Left hindlimb (tissue), 1 donor: ENCODE results near the gene ACOT7.

Experiments used
- DNase-seq: peaks from one replicate; pipeline ENCODE4 v3.0.0-alpha.2; 2018

The ACOT7 gene

DNA sequence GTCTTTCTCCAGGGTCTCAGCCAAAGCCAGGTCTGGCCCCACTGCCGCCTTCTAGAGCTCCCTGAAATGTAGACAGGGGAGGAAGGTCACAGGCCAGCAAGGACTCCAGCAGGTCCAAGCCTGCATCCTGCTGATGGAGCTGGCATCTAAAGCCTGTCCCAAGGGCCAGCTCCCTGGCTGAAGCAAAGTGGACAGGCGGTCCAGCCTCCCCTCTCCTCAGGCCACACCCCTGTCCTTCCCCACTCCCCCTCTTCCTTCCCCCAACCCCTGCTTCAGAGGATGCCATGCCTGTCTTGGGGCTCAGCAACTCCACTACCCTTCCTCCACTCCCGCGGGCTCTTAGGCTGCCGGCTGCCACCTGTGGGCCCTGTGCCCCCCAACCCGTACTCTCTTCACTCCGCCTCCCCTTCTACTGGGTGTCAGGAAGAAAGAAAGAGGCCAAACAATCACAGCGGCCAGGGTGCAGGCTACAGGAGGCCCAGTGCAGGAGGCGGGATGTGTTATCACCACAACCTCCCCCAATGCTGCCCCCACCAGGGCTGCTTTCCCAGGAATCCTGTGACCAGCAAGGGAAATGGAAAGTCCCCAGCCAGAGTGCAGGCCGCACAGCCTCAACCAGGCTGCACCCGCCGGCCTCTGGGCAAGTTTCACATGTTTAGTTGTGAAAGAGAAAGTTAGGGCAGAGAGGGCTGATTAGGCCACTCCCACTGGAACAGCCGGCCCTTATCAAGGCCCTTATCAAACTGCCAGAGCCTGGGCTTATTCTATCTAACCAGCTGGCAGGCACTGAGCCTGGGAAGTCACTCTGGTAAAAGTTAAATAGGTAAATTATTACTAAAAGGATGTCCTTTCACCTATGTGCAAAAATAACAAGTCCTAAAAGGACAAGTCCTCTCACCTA, 34.1 kb downstream of the ACOT7 start:
- peak; percentile 70 for DNase-seq

GRCh38 chr1:6358757-6359201, 34.8 kb downstream of the ACOT7 start:
- DNase-seq, result peak; percentile 59

GRCh38 chr1:6358144-6358624, 35.4 kb downstream of the ACOT7 start:
- DNase-seq, result no peak

- DNase-seq, result peak; percentile 10
Observed at GRCh38 chr1:6357243-6357936, 36.2 kb downstream of the ACOT7 start.

DNA sequence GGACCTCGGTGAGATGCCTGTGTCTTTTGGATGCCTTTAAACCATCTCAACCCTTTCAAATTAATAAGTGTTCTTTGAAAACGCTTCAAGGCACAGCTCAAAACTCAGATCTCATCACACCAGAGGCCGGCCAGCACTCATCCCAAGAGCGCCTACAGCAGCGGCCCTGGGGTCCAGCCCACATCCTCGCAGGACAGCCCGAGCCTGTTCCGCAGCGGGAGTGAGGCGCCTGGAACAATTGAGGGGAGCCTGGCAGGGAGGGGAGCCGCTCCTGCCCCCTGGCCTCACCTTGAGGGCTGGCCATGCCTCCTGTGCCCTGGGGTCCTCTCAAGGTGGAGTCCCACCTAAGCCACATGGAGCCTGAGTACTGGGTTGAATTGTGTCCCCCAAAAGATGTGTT, 37.9 kb downstream of the ACOT7 start:
- peak; percentile 17 for DNase-seq

- peak; percentile 17 for DNase-seq
Observed at GRCh38 chr1:6354659-6355317, 38.8 kb downstream of the ACOT7 start.

GRCh38 chr1:6353955-6354658, 39.5 kb downstream of the ACOT7 start:
- peak; percentile 33 for DNase-seq

DNA sequence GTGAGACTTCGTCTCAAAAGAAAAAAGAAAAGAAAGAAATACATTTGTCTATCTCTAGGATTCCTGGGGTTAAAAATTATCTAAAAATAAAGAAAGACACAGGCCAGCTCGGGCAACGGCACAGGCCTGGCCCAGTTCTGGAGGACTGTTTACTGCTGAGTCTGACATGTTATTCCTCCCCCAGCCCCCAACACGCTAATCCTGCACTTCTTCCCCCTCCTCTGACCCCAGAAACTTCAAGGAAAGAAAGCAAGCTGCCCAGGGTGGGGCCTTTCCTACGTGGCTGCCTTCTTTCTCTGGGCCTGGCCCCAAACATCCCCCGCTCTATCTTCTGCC, 40.0 kb downstream of the ACOT7 start:
- DNase-seq, result no peak

- no peak for DNase-seq
Observed at GRCh38 chr1:6352138-6352563, 41.4 kb downstream of the ACOT7 start.

DNA sequence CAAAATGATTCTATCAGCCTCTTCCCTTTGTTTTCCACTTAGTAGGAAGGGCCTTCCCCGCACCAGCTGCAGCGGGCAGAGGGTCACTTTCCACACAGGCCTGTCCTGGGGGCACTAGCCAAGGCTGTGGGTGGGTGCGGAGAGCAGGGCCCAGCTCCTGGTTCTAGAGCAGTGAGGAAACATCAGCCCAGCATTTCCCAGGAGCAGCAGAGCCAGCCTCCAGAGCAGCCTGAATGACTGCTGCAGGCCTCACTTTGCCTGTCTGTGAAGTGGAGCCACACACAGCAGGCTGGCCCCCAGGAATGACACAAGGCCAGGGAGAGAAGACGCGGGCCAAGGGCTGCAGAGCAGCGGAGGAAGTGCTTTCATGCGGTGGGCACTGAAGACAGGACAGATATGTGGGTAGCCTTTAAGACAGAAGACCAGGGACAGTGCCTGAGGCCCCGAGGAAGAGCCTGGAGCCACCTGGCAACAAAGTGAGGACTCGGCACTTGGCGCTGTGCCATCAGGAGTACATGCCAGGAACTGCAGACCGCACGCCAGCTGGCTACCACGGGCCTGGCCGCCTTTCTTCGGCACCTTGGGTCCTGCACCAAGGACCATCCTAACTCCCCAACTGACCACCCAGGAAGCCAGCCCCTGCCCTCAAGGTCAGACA, 42.0 kb downstream of the ACOT7 start:
- DNase-seq, result no peak

DNA sequence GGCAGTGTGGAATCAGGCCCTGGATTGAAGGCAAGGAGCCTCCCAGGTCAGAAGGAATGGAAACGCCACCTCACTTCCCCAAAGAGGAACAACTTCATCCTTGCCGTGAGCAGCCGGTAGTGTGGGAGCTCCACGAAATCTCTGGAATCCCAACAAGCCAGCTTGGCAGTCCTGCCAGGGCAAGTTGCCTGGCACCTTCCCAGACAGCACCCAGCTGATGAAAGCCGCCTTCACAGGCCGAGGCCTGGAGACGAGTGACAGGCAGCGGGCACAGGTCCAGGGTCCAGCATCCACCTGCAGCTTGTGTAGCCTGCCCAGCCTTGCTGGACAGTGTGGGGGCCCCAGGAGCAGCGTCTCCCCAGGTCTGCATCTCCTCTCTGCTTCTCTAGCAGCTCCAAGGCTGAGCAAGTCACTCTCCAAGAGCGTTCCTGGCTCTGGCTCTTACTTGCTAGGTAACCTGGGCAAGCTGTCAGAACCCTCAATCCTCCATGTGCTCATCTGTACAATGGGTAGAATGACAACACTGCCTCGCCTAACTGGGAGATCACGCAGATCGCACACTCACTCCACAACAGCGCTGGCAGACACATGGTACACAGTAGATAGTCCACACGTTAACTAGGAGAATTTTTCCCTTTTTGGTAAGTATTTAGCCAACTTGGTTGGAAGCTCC, 43.0 kb downstream of the ACOT7 start:
- no peak for DNase-seq

- no peak for DNase-seq
Observed at GRCh38 chr1:6349254-6349943, 44.2 kb downstream of the ACOT7 start.

- DNase-seq, result no peak
Observed at GRCh38 chr1:6348511-6349191, 44.9 kb downstream of the ACOT7 start.

DNA sequence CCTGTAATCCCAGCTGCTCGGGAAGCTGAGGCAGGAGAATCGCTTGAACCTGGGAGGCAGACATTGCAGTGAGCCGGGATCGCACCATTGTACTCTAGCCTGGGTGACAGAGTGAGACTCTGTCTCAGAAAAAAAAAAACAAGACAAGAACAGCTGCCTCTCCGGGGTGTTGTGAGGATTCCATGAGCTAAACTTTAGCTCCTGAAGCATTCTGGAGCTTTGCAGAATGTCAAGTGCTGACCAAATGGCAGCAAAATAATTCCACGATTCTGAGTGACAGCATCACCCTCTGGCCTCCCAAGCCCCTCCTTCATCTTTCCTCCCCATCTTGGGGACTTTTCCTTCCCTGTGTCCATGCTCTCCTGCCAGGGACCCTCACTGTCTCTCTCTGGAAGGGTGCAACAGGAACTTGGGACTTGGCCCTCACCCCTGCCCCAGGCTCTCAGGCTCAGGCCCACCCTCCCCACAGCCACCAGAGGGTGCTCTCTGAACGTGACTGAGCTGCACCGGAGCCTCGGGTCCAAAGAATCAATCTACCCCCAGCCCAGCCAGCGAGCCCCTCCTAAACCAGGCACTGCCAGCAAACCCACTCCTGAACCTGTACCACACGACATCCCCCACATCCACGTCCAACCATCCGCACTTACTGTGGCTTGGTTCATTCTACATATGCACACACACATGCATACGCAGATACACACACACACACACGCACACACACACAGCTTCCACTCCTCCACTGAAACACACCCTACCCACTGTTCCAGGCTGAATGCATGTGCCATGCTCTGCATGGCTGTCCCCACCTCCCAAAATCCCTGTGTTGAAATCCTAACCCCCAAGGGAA, 45.7 kb downstream of the ACOT7 start:
- DNase-seq, result no peak

DNA sequence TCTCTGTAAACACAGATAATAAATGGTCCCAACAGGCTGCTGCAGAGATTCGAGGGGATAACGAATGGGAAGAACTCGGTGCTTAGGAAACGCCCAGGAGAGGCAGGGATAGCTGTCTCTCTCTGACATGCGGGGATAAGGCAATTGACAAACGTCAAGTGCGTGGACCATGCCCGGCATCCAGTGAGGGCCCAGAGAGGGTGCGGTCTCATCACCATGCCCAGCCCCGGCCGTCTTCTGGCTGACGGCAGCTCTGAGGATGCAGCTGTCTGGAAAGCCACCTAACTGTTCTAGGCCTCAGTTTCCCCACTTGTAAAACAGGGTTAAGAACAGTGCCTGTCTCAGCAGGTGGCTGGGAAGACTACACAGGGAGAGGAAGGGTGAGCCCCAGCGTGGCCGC, 48.1 kb downstream of the ACOT7 start:
- DNase-seq, result no peak

DNA sequence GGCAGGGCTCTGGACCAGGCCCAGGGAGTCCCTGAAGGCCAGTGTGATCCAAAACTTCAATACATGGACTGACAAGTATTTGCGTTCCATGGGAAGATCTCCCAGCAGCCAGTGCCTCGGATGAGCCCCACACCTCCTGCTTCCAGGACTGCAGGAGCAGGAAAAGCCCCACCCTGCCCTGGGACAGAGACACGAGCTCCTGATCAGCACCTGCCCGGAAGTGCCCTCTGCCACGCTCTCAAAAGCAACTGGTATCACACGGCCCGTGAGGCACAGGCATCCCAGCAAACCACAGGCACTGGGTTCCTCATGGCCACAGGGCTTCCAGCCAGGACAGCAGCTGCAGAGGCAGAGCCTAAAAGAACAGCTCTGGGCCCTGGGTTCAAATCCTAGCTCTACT, 48.6 kb downstream of the ACOT7 start:
- no peak for DNase-seq

DNA sequence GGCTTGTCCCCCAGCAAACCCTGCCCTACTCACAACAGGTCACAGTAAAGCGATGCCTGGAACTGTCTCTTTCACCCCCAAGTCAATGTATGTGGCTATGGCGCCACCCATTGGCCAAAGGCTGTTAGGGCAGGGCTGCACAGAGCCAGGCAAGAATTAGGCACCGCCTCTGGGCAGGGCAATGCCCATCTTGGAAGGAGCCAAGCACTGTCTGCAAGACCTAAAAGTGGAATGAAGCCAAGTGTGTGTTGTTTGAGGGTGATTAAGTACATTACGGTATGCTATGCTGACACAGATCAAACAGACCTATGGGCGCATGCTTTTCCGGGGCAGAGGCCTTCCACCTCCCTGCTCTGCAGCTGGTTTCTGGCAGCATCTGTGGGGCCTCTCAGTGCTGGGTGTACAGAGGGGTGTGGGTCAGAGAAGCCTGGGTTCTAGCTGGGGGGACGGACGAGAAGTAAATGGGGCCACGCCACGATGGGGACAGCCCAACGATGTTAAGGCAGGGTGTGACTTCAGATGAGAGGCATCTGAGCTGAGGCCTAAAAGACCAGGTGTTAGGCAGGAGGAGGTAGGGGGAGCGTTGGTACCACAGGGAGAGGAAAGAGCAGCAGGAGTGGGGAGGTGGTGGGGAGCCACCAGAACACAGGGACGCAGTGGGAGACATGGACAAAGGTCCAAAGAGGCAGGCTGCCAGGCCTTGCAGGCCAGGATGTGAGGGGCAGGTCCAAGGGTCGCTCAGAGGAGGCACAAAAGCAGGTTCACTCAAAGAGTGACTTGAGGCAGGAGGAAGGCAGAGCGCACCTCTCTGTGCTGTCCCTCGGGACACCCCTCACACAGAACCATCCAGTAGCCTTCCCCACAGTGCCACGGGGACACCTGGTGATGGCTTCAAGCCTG, 49.8 kb downstream of the ACOT7 start:
- DNase-seq, result peak; percentile 72

DNA sequence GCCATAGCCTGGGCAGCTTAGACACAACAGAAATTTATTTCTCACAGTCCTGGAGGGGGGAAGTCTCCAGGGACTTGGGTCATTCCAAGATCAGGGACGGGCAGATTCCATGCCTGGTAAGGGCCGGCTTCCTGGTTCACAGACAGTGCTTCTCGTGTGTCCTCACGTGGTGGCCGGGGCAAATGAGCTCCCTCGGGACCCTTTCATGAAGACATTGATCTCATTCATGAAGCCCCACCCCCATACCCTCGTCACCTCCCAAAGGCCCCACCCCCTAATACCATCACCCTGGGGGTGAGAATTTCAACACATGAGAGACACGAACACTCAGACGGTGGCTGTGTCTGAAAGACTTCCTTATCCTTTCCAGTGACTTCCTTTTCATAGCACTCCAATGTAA, 51.5 kb downstream of the ACOT7 start:
- DNase-seq, result no peak
